HCT116 (cell line): ENCODE results near the gene PAGR1. TPM values are rescaled to one million over a fixed set of nuclear protein-coding genes. Genes with fewer than 3 reads are reported as not detected.

ENCODE experiments used
- ATAC-seq: fragments of 200-7000 bp; cut with Tn5 transposase; 2 replicates; pipeline ENCODE4 v1.9.1; 2020; ENCODE audit warnings: mild to moderate bottlenecking, moderate library complexity
- BruUV-seq: library from RNA; stranded (reverse); fragments of 400-500 nt; replicated peaks from 2 replicates; lab custom pipeline; 2021; lab: Mats Ljungman, UMichigan
- CTCF ChIA-PET: fragments of 300-600 bp; sonication (Branson Sonifier 250); formaldehyde crosslinking; loops from one replicate; lab custom pipeline; 2021; ENCODE audit warnings: antibody characterized with exemption; lab: Charles Lee
- POLR2A ChIA-PET: fragments of 300-600, 350-600 bp; sonication (Branson Sonifier 250); formaldehyde crosslinking; loops from one replicate; lab custom pipeline; 2021; ENCODE audit warnings: antibody characterized with exemption; lab: Charles Lee
- RAD21 ChIA-PET, 2 experiments: fragments of 300-600 bp; sonication (Branson Sonifier 250); formaldehyde crosslinking; loops; one replicate each; lab custom pipeline; 2023; ENCODE audit warnings: low total read pairs in 2 of 2; ENCODE audit not compliant: uncharacterized antibody in 2 of 2, unreplicated experiment in 2 of 2, low non-redundant PET in 1 of 2; lab: Charles Lee
- DNase-seq: peaks from one replicate; pipeline ENCODE4 v3.0.0-alpha.2; 2010; ENCODE audit warnings: low read depth, low spot score
- H2AFZ ChIP-seq: fragments of 200-600 bp; shearing (Covaris generic), sonication (generic); 2 replicates; pipeline ENCODE4 v1.6.1; 2017; ENCODE audit warnings: low read depth, mixed run types, mixed read lengths, antibody characterized with exemption, low read length; ENCODE audit not compliant: poor library complexity, severe bottlenecking
- H3K27ac ChIP-seq: 2 replicates; pipeline ENCODE4 v1.5.1; 2012; ENCODE audit warnings: low read depth, low read length
- H3K27me3 ChIP-seq: fragments of 200-600 bp; sonication (generic); 2 replicates; pipeline ENCODE4 v1.6.1; 2016; ENCODE audit warnings: mixed run types, low read length, mixed read lengths; ENCODE audit not compliant: insufficient read depth
- H3K36me3 ChIP-seq, 2 experiments: fragments of 200-500 bp in 1 of 2; fragments of 200-600 bp in 1 of 2; sonication (Bioruptor generic) in 1 of 2; sonication (generic) in 1 of 2; 2 replicates each; pipeline versions ENCODE4 v1.5.1 to v1.6.1; 2014 to 2016; ENCODE audit warnings: low read length in 2 of 2, inconsistent platforms in 1 of 2, mixed read lengths in 1 of 2, mixed run types in 1 of 2; ENCODE audit not compliant: insufficient read depth in 2 of 2, control insufficient read depth in 1 of 2
- H3K4me1 ChIP-seq, 2 experiments: fragments of 200-600 bp in 1 of 2; sonication (generic) in 1 of 2; 2 replicates each; pipeline versions ENCODE4 v1.5.1 to v1.6.1; 2012 to 2017; ENCODE audit warnings: low read length in 2 of 2, inconsistent platforms in 1 of 2, mild to moderate bottlenecking in 1 of 2, mixed read lengths in 1 of 2, mixed run types in 1 of 2, moderate library complexity in 1 of 2; ENCODE audit not compliant: insufficient read depth in 2 of 2, control insufficient read depth in 1 of 2
- H3K4me2 ChIP-seq: fragments of 200-600 bp; sonication (generic); 2 replicates; pipeline ENCODE4 v1.6.1; 2017; ENCODE audit warnings: mixed run types, low read length, mixed read lengths
- H3K4me3 ChIP-seq, 2 experiments: fragments of 200-600 bp in 1 of 2; sonication (generic) in 1 of 2; replicated peaks in 1 of 2; 2 replicates each; pipeline ENCODE4 v1.5.1; 2011 to 2016; ENCODE audit warnings: low read length in 2 of 2, control low read depth in 1 of 2, low read depth in 1 of 2, mild to moderate bottlenecking in 1 of 2, mixed read lengths in 1 of 2, mixed run types in 1 of 2
- H3K79me2 ChIP-seq: fragments of 200-600 bp; sonication (generic); 2 replicates; pipeline ENCODE4 v1.6.1; 2017; ENCODE audit warnings: mild to moderate bottlenecking, mixed run types, low read length, moderate library complexity, mixed read lengths; ENCODE audit not compliant: insufficient read depth
- H3K9ac ChIP-seq: fragments of 200-600 bp; sonication (generic); 2 replicates; pipeline ENCODE4 v1.6.1; 2016; ENCODE audit warnings: low read length, mixed read lengths
- H3K9me2 ChIP-seq: fragments of 200-600 bp; sonication (generic), shearing (Covaris generic); 2 replicates; pipeline ENCODE4 v1.6.1; 2017; ENCODE audit warnings: mixed run types, mild to moderate bottlenecking, moderate library complexity; ENCODE audit not compliant: insufficient read depth
- H3K9me3 ChIP-seq, 2 experiments: fragments of 200-500 bp in 1 of 2; fragments of 200-600 bp in 1 of 2; sonication (Bioruptor generic) in 1 of 2; sonication (generic) in 1 of 2; 2 replicates each; pipeline ENCODE4 v1.6.1; 2014 to 2017; ENCODE audit warnings: low read length in 2 of 2, mixed read lengths in 2 of 2, inconsistent platforms in 1 of 2, low read depth in 1 of 2, mild to moderate bottlenecking in 1 of 2, mixed run types in 1 of 2, moderate library complexity in 1 of 2; ENCODE audit not compliant: control insufficient read depth in 1 of 2, insufficient read depth in 1 of 2
- H4K20me1 ChIP-seq: fragments of 200-600 bp; sonication (generic), shearing (Covaris generic); 2 replicates; pipeline ENCODE4 v1.6.1; 2017; ENCODE audit warnings: mixed run types, mild to moderate bottlenecking, moderate library complexity; ENCODE audit not compliant: insufficient read depth
- CBX3 ChIP-seq: IDR thresholded peaks from 2 replicates; pipeline ENCODE4 v1.6.1; 2012; ENCODE audit warnings: low read depth
- CEBPB ChIP-seq: IDR thresholded peaks from 2 replicates; pipeline ENCODE4 v1.6.1; 2012; ENCODE audit warnings: low read depth
- CTCF ChIP-seq, 3 experiments: fragments of 200-600 bp in 1 of 3; sonication (generic) in 1 of 3; IDR thresholded peaks in 2 of 3; conservative IDR thresholded peaks in 1 of 3; 2 replicates each; pipeline ENCODE4 v1.5.1; 2012 to 2017; ENCODE audit warnings: low read depth in 2 of 3, low read length in 2 of 3, antibody characterized with exemption in 1 of 3, borderline replicate concordance in 1 of 3, control low read depth in 1 of 3, mild to moderate bottlenecking in 1 of 3, mixed read lengths in 1 of 3, mixed run types in 1 of 3, moderate library complexity in 1 of 3; ENCODE audit not compliant: insufficient read depth in 1 of 3
- POLR2AphosphoS5 ChIP-seq: IDR thresholded peaks from 2 replicates; pipeline ENCODE4 v1.6.1; 2011; ENCODE audit warnings: mild to moderate bottlenecking, low read depth, low read length, moderate library complexity
- SP1 ChIP-seq: IDR thresholded peaks from 2 replicates; pipeline ENCODE4 v1.6.1; 2012; ENCODE audit warnings: low read depth
- SRF ChIP-seq: IDR thresholded peaks from 2 replicates; pipeline ENCODE4 v1.6.1; 2012; ENCODE audit warnings: low read depth
- intact Hi-C: fragments of 100-400 bp; cut with micrococcal nuclease; formaldehyde crosslinking; loops from 2 replicates; pipeline ENCODE4 v1.10.0; 2022
- total RNA-seq: library from RNA; stranded (reverse); gene quantifications from one replicate; pipeline ENCODE4 v1.2.1, GENCODE V29; 2021; ENCODE audit not compliant: unreplicated experiment
- TF ChIP-seq, protein P1 (sequence below): IDR thresholded peaks from 2 replicates; pipeline ENCODE4 v1.6.1; 2012; ENCODE audit warnings: low read depth
- TF ChIP-seq, protein P2 (sequence below): IDR thresholded peaks from 2 replicates; pipeline ENCODE4 v1.6.1; 2012

The PAGR1 gene
- total RNA-seq, 1 experiment from 2014 or later, result 28.9 TPM

GRCh38 chr16:29818082-29818481 lies 2.1 kb downstream of the PAGR1 start:
- Histone ChIP-seq H3K36me3 (peaks cover 0 to 8% of the 10 kb centered on the region in 2 experiments; a peak in 2 of 4 replicates), H3K4me1 (peaks cover 42 to 79% of the 10 kb centered on the region in 2 experiments), H3K4me2 (peak overlapping the region; percentile 78), H3K27ac (peak overlapping the region; percentile 98), H3K9ac (peak overlapping the region; percentile 97), H3K9me2 (no peaks in the 10 kb centered on the region), H2AFZ (no peak overlapping the region), H3K9me3 (no peaks in the 10 kb centered on the region), H3K79me2 (peaks cover 61% of the 10 kb centered on the region), H3K4me3 (peak overlapping the region; percentile 87 to 98), H3K27me3 (no peaks in the 10 kb centered on the region), H4K20me1 (no peaks in the 10 kb centered on the region; the same call in 1 of the 2 replicates)
- no TSS peak for BruUV-seq
- ChIA-PET CTCF (interaction anchor here (0.7 to 1.5 kb wide), 3 partner anchors 10 to 117 kb away, joined by 5 to 11 read pairs (median 5); no protein-coding TSS in a partner anchor), RAD21 (no interaction called here), POLR2A (interaction anchor here (1.0 to 1.6 kb wide), 2 partner anchors 10 to 28 kb away, joined by 3 to 6 read pairs; partner anchors contain the start of gene KIF22)
- TF ChIP-seq, protein P1, sequence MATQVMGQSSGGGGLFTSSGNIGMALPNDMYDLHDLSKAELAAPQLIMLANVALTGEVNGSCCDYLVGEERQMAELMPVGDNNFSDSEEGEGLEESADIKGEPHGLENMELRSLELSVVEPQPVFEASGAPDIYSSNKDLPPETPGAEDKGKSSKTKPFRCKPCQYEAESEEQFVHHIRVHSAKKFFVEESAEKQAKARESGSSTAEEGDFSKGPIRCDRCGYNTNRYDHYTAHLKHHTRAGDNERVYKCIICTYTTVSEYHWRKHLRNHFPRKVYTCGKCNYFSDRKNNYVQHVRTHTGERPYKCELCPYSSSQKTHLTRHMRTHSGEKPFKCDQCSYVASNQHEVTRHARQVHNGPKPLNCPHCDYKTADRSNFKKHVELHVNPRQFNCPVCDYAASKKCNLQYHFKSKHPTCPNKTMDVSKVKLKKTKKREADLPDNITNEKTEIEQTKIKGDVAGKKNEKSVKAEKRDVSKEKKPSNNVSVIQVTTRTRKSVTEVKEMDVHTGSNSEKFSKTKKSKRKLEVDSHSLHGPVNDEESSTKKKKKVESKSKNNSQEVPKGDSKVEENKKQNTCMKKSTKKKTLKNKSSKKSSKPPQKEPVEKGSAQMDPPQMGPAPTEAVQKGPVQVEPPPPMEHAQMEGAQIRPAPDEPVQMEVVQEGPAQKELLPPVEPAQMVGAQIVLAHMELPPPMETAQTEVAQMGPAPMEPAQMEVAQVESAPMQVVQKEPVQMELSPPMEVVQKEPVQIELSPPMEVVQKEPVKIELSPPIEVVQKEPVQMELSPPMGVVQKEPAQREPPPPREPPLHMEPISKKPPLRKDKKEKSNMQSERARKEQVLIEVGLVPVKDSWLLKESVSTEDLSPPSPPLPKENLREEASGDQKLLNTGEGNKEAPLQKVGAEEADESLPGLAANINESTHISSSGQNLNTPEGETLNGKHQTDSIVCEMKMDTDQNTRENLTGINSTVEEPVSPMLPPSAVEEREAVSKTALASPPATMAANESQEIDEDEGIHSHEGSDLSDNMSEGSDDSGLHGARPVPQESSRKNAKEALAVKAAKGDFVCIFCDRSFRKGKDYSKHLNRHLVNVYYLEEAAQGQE, result no peak
- TF ChIP-seq SRF, result no peak
- no peak for TF ChIP-seq CBX3
- intact Hi-C loops, result loop anchor here (5.0 kb wide), 1 partner anchor 44 kb away; the partner anchor contains the start of gene CDIPT
- DNase-seq (no peak), ATAC-seq (no peak)

GRCh38 chr16:29819506-29819905 lies 3.6 kb downstream of the PAGR1 start:
- Histone ChIP-seq H3K4me2 (peak overlapping the region; percentile 78), H3K27ac (peak overlapping the region; percentile 98), H3K4me1 (peaks cover 55 to 88% of the 10 kb centered on the region in 2 experiments), H3K27me3 (no peaks in the 10 kb centered on the region), H3K36me3 (peaks cover 0 to 8% of the 10 kb centered on the region in 2 experiments; a peak in 2 of 4 replicates), H3K9me3 (no peaks in the 10 kb centered on the region), H3K9me2 (no peaks in the 10 kb centered on the region), H2AFZ (no peak overlapping the region), H3K79me2 (peaks cover 75% of the 10 kb centered on the region), H3K9ac (peak overlapping the region; percentile 67; the same call in 1 of the 2 replicates), H4K20me1 (no peaks in the 10 kb centered on the region; the same call in 1 of the 2 replicates), H3K4me3 (peak overlapping the region; percentile 74 to 86)
- no TSS peak for BruUV-seq
- DNase-seq (no peak), ATAC-seq (no peak)
- CTCF ChIA-PET, result interaction anchor here (0.8 to 3.3 kb wide), 7 partner anchors 11 to 202 kb away, joined by 3 to 28 read pairs (median 4); partner anchors contain the start of genes CDIPT, SEZ6L2 and TAOK2
- intact Hi-C loops, result loop anchor here (5.0 kb wide), 1 partner anchor 43 kb away; the partner anchor contains the start of gene CDIPT
- POLR2A ChIA-PET, result interaction anchor here (0.7 to 4.3 kb wide), 7 partner anchors 10 to 201 kb away, joined by 3 to 14 read pairs (median 4); partner anchors contain the start of genes CDIPT, KIF22 and MAZ
- TF ChIP-seq CEBPB (no peak), POLR2AphosphoS5 (no peak), CBX3 (no peak), SP1 (no peak), CTCF (IDR thresholded peaks at IDR 0.05 in 2 of 3, conservative IDR thresholded peaks at IDR 0.05 in 1 of 3; ENCODE audit: borderline replicate concordance in 1 of 3, insufficient read depth in 1 of 3, low read depth in 2 of 3, low read length in 2 of 3) (peak in 2 of 3 experiments; percentile 53 to 59; a peak in 4 of 6 replicates)
- TF ChIP-seq, protein P2, sequence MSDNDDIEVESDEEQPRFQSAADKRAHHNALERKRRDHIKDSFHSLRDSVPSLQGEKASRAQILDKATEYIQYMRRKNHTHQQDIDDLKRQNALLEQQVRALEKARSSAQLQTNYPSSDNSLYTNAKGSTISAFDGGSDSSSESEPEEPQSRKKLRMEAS, result no peak
- RAD21 ChIA-PET, result interaction anchor here in 1 of 2 experiments (0.6 to 2.0 kb wide), 2 partner anchors 29 to 141 kb away, joined by 6 to 8 read pairs; no protein-coding TSS in a partner anchor
